Omental fat pad (tissue), 4 donors: ENCODE measurements around the gene KCNT1. TPM values are rescaled to one million over a fixed set of nuclear protein-coding genes. Genes with fewer than 3 reads are reported as not detected.

ENCODE experiments used
- ATAC-seq: fragments of 150-250 bp; one replicate; pipeline ENCODE4 v1.9.1; 2016; ENCODE audit warnings: mild to moderate bottlenecking, moderate library complexity; ENCODE audit not compliant: low FRiP score
- DNase-seq: peaks from one replicate; pipeline ENCODE4 v3.0.0-alpha.2; 2019; ENCODE audit warnings: low spot score
- CTCF ChIP-seq, 3 donors: fragments of 450-650 bp; IDR thresholded peaks; one replicate each; pipeline ENCODE4 v1.5.1; 2016 to 2017; ENCODE audit warnings: antibody characterized with exemption in 3 of 3, mild to moderate bottlenecking in 3 of 3, moderate library complexity in 2 of 3
- total RNA-seq, 4 donors: library from RNA; depleted of rRNA; stranded (reverse); fragments of >200 nt; gene quantifications; one replicate each; pipeline ENCODE4 v1.1.0, GENCODE V29; 2016

KCNT1 gene
- total RNA-seq, 4 donors from 2014 or later = 0.24 to 0.95 TPM; not detected in 2

- ATAC-seq (no peak), DNase-seq (no peak)
- TF ChIP-seq CTCF (IDR thresholded peaks at IDR 0.05) = no peak
Measured at GRCh38 chr9:135724186-135724787, 22.3 kb downstream of the KCNT1 start.

- DNase-seq (no peak), ATAC-seq (no peak)
- no peak for TF ChIP-seq CTCF (IDR thresholded peaks at IDR 0.05)
Measured at GRCh38 chr9:135726138-135726853, 24.3 kb downstream of the KCNT1 start.

- no peak for TF ChIP-seq CTCF (IDR thresholded peaks at IDR 0.05)
- DNase-seq (no peak), ATAC-seq (no peak)
Measured at GRCh38 chr9:135727257-135727875, 25.4 kb downstream of the KCNT1 start.

- ATAC-seq (no peak), DNase-seq (no peak)
- TF ChIP-seq CTCF (IDR thresholded peaks at IDR 0.05) = no peak
Measured at GRCh38 chr9:135728436-135729110, 26.6 kb downstream of the KCNT1 start.

GRCh38 chr9:135729480-135729879 is 27.5 kb downstream of the KCNT1 start:
- DNase-seq (no peak), ATAC-seq (no peak)
- TF ChIP-seq CTCF (IDR thresholded peaks at IDR 0.05) = no peak

GRCh38 chr9:135731454-135731853 is 29.5 kb downstream of the KCNT1 start:
- TF ChIP-seq CTCF (IDR thresholded peaks at IDR 0.05) = no peak
- DNase-seq (no peak), ATAC-seq (no peak)
